NB4 (cell line): Measurements from ENCODE around the gene SNX14.

Experiments used
- POLR2A ChIP-seq: IDR thresholded peaks from 2 replicates; pipeline ENCODE4 v1.6.1; 2011; ENCODE audit warnings: mild to moderate bottlenecking; ENCODE audit not compliant: insufficient read length; ENCODE audit errors: extremely low read depth
- TF ChIP-seq, protein P1 (sequence below): IDR thresholded peaks from one replicate; pipeline ENCODE4 v1.5.1; 2012; ENCODE audit warnings: low read depth, low read length

GRCh38 chr6:85484948-85485347, 108.7 kb downstream of the SNX14 start:
- TF ChIP-seq POLR2A, result no peak
- TF ChIP-seq, protein P1, sequence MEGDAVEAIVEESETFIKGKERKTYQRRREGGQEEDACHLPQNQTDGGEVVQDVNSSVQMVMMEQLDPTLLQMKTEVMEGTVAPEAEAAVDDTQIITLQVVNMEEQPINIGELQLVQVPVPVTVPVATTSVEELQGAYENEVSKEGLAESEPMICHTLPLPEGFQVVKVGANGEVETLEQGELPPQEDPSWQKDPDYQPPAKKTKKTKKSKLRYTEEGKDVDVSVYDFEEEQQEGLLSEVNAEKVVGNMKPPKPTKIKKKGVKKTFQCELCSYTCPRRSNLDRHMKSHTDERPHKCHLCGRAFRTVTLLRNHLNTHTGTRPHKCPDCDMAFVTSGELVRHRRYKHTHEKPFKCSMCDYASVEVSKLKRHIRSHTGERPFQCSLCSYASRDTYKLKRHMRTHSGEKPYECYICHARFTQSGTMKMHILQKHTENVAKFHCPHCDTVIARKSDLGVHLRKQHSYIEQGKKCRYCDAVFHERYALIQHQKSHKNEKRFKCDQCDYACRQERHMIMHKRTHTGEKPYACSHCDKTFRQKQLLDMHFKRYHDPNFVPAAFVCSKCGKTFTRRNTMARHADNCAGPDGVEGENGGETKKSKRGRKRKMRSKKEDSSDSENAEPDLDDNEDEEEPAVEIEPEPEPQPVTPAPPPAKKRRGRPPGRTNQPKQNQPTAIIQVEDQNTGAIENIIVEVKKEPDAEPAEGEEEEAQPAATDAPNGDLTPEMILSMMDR, result no peak
